ENCODE measurements around the gene WASHC1. TPM values are rescaled to one million over a fixed set of nuclear protein-coding genes. Genes with fewer than 3 reads are reported as not detected.
"Not testable (repeated sequence)": the region's sequence is repeated elsewhere in the genome, so short reads cannot be mapped to it uniquely, and the experiment has no call there.

The WASHC1 gene
- polyA plus RNA-seq, 1 donor = 27.7 TPM

GRCh38 chr9:14129-14809, 15.0 kb downstream of the WASHC1 start:
- DNase-seq (ENCODE audit: low read depth) = not testable (repeated sequence)

- DNase-seq (ENCODE audit: low read depth) = not testable (repeated sequence)
Measured at GRCh38 chr9:11206-11605, 18.1 kb downstream of the WASHC1 start.

GRCh38 chr9:10653-11053, 18.6 kb downstream of the WASHC1 start:
- not testable (repeated sequence) for DNase-seq (ENCODE audit: low read depth)

- DNase-seq (ENCODE audit: low read depth) = not testable (repeated sequence)
Measured at GRCh38 chr9:10207-10606, 19.0 kb downstream of the WASHC1 start.

Other genes with a start within 250 kb of the WASHC1 start
- gene FOXD4, start 89.0 kb upstream of the WASHC1 start, polyA plus RNA-seq (ENCODE audit: insufficient read length) = 2.0 TPM
- 48.2 TPM for gene ZNG1A, start 149.6 kb upstream of the WASHC1 start, polyA plus RNA-seq (ENCODE audit: insufficient read length)
- 6.0 TPM for gene DOCK8, start 185.4 kb upstream of the WASHC1 start, polyA plus RNA-seq (ENCODE audit: insufficient read length)